Measurements from ENCODE around the gene PEX3. TPM values are rescaled to one million over a fixed set of nuclear protein-coding genes. Genes with fewer than 3 reads are reported as not detected.
"Not testable (repeated sequence)": the region's sequence is repeated elsewhere in the genome, so short reads cannot be mapped to it uniquely, and the experiment has no call there.

Gene PEX3
- total RNA-seq, 1 experiment from 2014 or later: 20.9 TPM

DNA sequence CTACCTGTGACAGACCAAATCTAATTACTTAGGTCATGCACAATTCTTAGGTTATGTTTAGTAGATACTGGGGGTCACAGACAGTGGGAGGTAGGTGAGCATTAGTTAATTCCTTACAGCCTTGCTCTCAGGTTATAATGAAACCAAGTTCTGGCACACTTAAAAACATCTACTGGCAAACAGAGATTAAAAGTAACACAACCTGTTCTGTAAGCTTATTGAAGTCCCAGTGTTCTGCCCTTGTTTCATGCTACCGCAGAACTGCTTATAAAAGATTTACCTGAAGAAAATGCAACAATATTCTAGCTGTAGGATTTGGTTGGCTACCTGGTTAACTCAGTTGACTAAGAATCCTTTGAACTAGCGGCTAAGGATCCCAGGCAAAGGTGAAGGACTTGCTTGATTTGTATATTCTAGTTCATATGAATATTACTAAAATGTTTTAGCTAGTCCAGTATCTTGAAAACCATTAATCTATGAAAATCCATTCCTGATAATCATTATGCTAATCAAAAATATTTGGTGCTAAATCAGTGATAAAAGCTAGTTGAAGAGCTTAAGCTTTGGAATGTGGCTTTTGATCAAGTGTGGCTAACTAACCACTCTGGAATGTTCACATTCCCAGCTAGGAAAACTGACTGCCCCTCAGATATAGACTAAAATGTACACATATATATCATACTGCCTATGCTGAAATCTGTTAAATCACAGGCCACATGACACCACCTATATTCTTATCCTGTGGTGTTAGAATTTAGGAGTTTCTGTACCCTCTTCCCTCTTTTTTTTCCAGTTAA is 7.2 kb downstream of the PEX3 start:
- intact Hi-C loops (cut with micrococcal nuclease; ENCODE audit: unreplicated experiment): no loop called here
- Histone ChIP-seq H2AFZ (no peak overlapping the region), H3K4me3 (peak overlapping the region; percentile 3; the same call in 1 of the 2 replicates), H3F3A (ENCODE audit: insufficient read depth, low read depth) (no peaks in the 10 kb centered on the region; the same call in 1 of the 2 replicates), H3K9me2 (ENCODE audit: insufficient read depth) (no peaks in the 10 kb centered on the region), H3K27me3 (ENCODE audit: insufficient read depth, low read depth) (no peaks in the 10 kb centered on the region), H4K20me1 (ENCODE audit: insufficient read depth) (no peaks in the 10 kb centered on the region), H3K27ac (peak overlapping the region; percentile 28), H3K9me3 (ENCODE audit: insufficient read depth, low read depth) (no peaks in the 10 kb centered on the region), H3K36me3 (ENCODE audit: low read depth) (peaks cover 2% of the 10 kb centered on the region), H3K79me2 (ENCODE audit: low read depth) (peaks cover 8% of the 10 kb centered on the region; the same call in 1 of the 2 replicates), H3K4me1 (replicated peaks; ENCODE audit: insufficient read depth) (peaks cover 19% of the 10 kb centered on the region), H3K4me2 (peak overlapping the region; percentile 56)
- TF ChIP-seq, protein P1, sequence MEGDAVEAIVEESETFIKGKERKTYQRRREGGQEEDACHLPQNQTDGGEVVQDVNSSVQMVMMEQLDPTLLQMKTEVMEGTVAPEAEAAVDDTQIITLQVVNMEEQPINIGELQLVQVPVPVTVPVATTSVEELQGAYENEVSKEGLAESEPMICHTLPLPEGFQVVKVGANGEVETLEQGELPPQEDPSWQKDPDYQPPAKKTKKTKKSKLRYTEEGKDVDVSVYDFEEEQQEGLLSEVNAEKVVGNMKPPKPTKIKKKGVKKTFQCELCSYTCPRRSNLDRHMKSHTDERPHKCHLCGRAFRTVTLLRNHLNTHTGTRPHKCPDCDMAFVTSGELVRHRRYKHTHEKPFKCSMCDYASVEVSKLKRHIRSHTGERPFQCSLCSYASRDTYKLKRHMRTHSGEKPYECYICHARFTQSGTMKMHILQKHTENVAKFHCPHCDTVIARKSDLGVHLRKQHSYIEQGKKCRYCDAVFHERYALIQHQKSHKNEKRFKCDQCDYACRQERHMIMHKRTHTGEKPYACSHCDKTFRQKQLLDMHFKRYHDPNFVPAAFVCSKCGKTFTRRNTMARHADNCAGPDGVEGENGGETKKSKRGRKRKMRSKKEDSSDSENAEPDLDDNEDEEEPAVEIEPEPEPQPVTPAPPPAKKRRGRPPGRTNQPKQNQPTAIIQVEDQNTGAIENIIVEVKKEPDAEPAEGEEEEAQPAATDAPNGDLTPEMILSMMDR (conservative IDR thresholded peaks at IDR 0.05): no peak
- BruUV-seq (replicated peaks): no TSS peak
- ChIA-PET POLR2A (ENCODE audit: unreplicated experiment) (interaction anchor here (0.5 kb wide), 1 partner anchor 1024 kb away, joined by 10 read pairs; no protein-coding TSS in a partner anchor), CTCF (interaction anchor here (0.6 kb wide), 1 partner anchor 81 kb away, joined by 3 read pairs; no protein-coding TSS in a partner anchor)
- peak in 1 of 2 experiments; percentile 69 for DNase-seq

DNA sequence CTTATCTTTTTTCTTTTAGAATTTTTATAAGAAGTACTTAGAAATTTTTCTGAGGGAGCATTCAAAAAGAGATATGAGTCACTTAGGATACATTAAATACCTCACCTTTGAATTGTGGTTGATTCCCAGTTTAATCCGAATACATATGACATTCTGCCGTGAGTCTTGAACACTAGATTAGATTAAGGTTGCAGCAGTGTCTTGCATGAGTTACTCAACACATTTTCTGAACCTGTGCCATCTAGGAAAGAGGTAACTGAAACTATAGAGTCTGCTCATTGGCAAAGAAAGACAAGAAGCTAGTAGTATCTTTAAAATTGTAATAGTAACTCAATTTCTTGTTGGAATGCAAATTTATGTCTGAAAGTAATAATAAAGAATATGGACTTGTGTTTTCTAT is 14.9 kb downstream of the PEX3 start:
- DNase-seq: no peak
- Histone ChIP-seq H3K4me1 (replicated peaks; ENCODE audit: insufficient read depth) (0 out of 2 replicates have a peak, but pooled peaks cover 4% of the 10 kb centered on the region), H3K4me2 (no peak overlapping the region), H3F3A (ENCODE audit: insufficient read depth, low read depth) (no peaks in the 10 kb centered on the region), H3K27me3 (ENCODE audit: insufficient read depth, low read depth) (no peaks in the 10 kb centered on the region), H3K4me3 (no peak overlapping the region), H3K79me2 (ENCODE audit: low read depth) (no peaks in the 10 kb centered on the region), H3K9me2 (ENCODE audit: insufficient read depth) (no peaks in the 10 kb centered on the region), H4K20me1 (ENCODE audit: insufficient read depth) (no peaks in the 10 kb centered on the region), H2AFZ (no peak overlapping the region), H3K9me3 (ENCODE audit: insufficient read depth, low read depth) (no peaks in the 10 kb centered on the region), H3K27ac (no peak overlapping the region), H3K36me3 (ENCODE audit: low read depth) (peaks cover 19% of the 10 kb centered on the region)
- intact Hi-C loops (cut with micrococcal nuclease; ENCODE audit: unreplicated experiment): no loop called here
- ChIA-PET POLR2A (ENCODE audit: unreplicated experiment) (no interaction called here), CTCF (no interaction called here)
- no peak for TF ChIP-seq EZH2 (IDR thresholded peaks at IDR 0.05; ENCODE audit: low read depth)
- TF ChIP-seq, protein P1 (conservative IDR thresholded peaks at IDR 0.05): no peak
- BruUV-seq (replicated peaks): no TSS peak

DNA sequence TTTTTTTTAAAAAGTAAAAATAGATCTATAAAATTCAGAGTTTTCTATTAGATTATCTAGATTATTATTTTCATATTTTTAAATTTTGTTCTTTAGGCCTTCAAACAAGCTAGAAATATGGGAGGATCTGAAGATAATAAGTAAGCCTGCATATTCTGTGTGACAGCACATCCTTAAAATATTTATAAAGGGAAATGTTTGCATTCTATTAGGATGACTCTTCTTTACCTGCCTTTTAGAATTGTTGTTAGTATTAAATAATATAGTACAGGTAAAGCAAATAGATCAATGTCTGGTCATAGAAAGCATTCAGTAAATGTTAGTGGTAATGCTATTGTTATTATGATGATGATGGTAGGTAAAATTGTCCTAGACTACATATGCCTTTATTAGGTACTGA is 17.4 kb downstream of the PEX3 start:
- Histone ChIP-seq H3K27ac (no peak overlapping the region), H3K4me2 (no peak overlapping the region), H3K79me2 (ENCODE audit: low read depth) (no peaks in the 10 kb centered on the region), H4K20me1 (ENCODE audit: insufficient read depth) (no peaks in the 10 kb centered on the region), H3K36me3 (ENCODE audit: low read depth) (peaks cover 22% of the 10 kb centered on the region), H2AFZ (no peak overlapping the region), H3K9me3 (ENCODE audit: insufficient read depth, low read depth) (no peaks in the 10 kb centered on the region), H3K4me3 (no peak overlapping the region), H3K9me2 (ENCODE audit: insufficient read depth) (no peaks in the 10 kb centered on the region), H3K4me1 (replicated peaks; ENCODE audit: insufficient read depth) (0 out of 2 replicates have a peak, but pooled peaks cover 4% of the 10 kb centered on the region), H3K27me3 (ENCODE audit: insufficient read depth, low read depth) (no peaks in the 10 kb centered on the region), H3F3A (ENCODE audit: insufficient read depth, low read depth) (no peaks in the 10 kb centered on the region)
- peak in 1 of 2 experiments; percentile 59 for DNase-seq
- BruUV-seq (replicated peaks): no TSS peak
- POLR2A ChIA-PET (ENCODE audit: unreplicated experiment): no interaction called here
- CTCF ChIA-PET: no interaction called here
- TF ChIP-seq, protein P1 (conservative IDR thresholded peaks at IDR 0.05): no peak
- no peak for TF ChIP-seq EZH2 (IDR thresholded peaks at IDR 0.05; ENCODE audit: low read depth)
- intact Hi-C loops (cut with micrococcal nuclease; ENCODE audit: unreplicated experiment): no loop called here

- DNase-seq; H3K4me1 ChIP-seq (replicated peaks; ENCODE audit: insufficient read depth); H2AFZ ChIP-seq; H3F3A ChIP-seq (ENCODE audit: insufficient read depth, low read depth); H4K20me1 ChIP-seq (ENCODE audit: insufficient read depth); H3K9me2 ChIP-seq (ENCODE audit: insufficient read depth); H3K27ac ChIP-seq; H3K79me2 ChIP-seq (ENCODE audit: low read depth); POLR2A ChIA-PET (ENCODE audit: unreplicated experiment); BruUV-seq (replicated peaks); intact Hi-C loops (cut with micrococcal nuclease; ENCODE audit: unreplicated experiment); H3K9me3 ChIP-seq (ENCODE audit: insufficient read depth, low read depth); H3K4me2 ChIP-seq; H3K4me3 ChIP-seq; CTCF ChIA-PET; H3K27me3 ChIP-seq (ENCODE audit: insufficient read depth, low read depth): not testable (repeated sequence)
- peaks cover 19% of the 10 kb centered on the region for H3K36me3 ChIP-seq (ENCODE audit: low read depth)
Observed at GRCh38 chr6:143468823-143469222, 18.2 kb downstream of the PEX3 start.

All from PC-9 (cell line).